RWPE2 (cell line): ENCODE results near the gene ASCC2.

ENCODE experiments used
- ATAC-seq: fragments of 200-7000 bp; cut with Tn5 transposase; 3 replicates; pipeline ENCODE4 v1.9.1; 2021; ENCODE audit warnings: low read depth
- DNase-seq: peaks from one replicate; pipeline ENCODE4 v3.0.0-alpha.2; 2020; ENCODE audit warnings: low spot score
- H3K27ac ChIP-seq: fragments of 450-650 bp; 2 replicates; pipeline ENCODE4 v1.5.1; 2017; ENCODE audit warnings: mild to moderate bottlenecking; ENCODE audit not compliant: poor library complexity, severe bottlenecking
- H3K27me3 ChIP-seq: fragments of 250-450 bp; sonication (Bioruptor Pico); 2 replicates; pipeline ENCODE4 v1.5.1; 2021; ENCODE audit warnings: mild to moderate bottlenecking, moderate library complexity; ENCODE audit not compliant: insufficient read depth, poor library complexity, severe bottlenecking
- H3K36me3 ChIP-seq: fragments of 250-450 bp; sonication (Bioruptor Pico); 2 replicates; pipeline ENCODE4 v1.5.1; 2020; ENCODE audit warnings: low read depth, mild to moderate bottlenecking, moderate library complexity
- H3K4me1 ChIP-seq: fragments of 250-450 bp; sonication (Bioruptor Pico); 2 replicates; pipeline ENCODE4 v1.5.1; 2021; ENCODE audit warnings: mild to moderate bottlenecking, moderate library complexity; ENCODE audit not compliant: insufficient read depth, poor library complexity, severe bottlenecking
- H3K4me3 ChIP-seq: fragments of 250-450 bp; sonication (Bioruptor Pico); 2 replicates; pipeline ENCODE4 v1.5.1; 2021; ENCODE audit warnings: mild to moderate bottlenecking, moderate library complexity; ENCODE audit not compliant: severe bottlenecking
- H3K9me3 ChIP-seq: fragments of 250-450 bp; sonication (Bioruptor Pico); 2 replicates; pipeline ENCODE4 v1.5.1; 2021; ENCODE audit warnings: mild to moderate bottlenecking, moderate library complexity; ENCODE audit not compliant: severe bottlenecking
- CTCF ChIP-seq: fragments of 450-650 bp; IDR thresholded peaks from one replicate; pipeline ENCODE4 v1.5.1; 2017; ENCODE audit warnings: mild to moderate bottlenecking, moderate library complexity; ENCODE audit not compliant: poor library complexity, severe bottlenecking

Gene ASCC2

GRCh38 chr22:29883045-29883774 lies 45.1 kb upstream of the ASCC2 start, which contains the start of gene MTMR3:
MTMR3 (plus strand) TSS chr22:29883174; CDS start chr22:29971060, 87,886 bp downstream.
- peak; percentile 40 for TF ChIP-seq CTCF
- Histone ChIP-seq H3K36me3 (no peaks in the 10 kb centered on the region), H3K4me1 (peaks cover 2% of the 10 kb centered on the region), H3K27ac (peak within 1 kb of the TSS; percentile 63), H3K27me3 (no peaks in the 10 kb centered on the region), H3K4me3 (peak within 1 kb of the TSS; percentile 99), H3K9me3 (no peaks in the 10 kb centered on the region)
- DNase-seq (peak; percentile 89), ATAC-seq (peak; percentile 80)

- ATAC-seq (peak; percentile 76; the same call in 2 of the 3 replicates), DNase-seq (no peak)
- Histone ChIP-seq H3K9me3 (no peaks in the 10 kb centered on the region), H3K27ac (peak overlapping the region; percentile 63), H3K27me3 (no peaks in the 10 kb centered on the region), H3K36me3 (no peaks in the 10 kb centered on the region), H3K4me1 (peaks cover 2% of the 10 kb centered on the region), H3K4me3 (peak overlapping the region; percentile 99)
- no peak for TF ChIP-seq CTCF
These were observed 44.6 kb upstream of the ASCC2 start for GRCh38 chr22:29882716-29883044.

- Histone ChIP-seq H3K27me3 (no peaks in the 10 kb centered on the region), H3K36me3 (no peaks in the 10 kb centered on the region), H3K4me3 (no peak overlapping the region), H3K4me1 (no peaks in the 10 kb centered on the region), H3K27ac (no peak overlapping the region), H3K9me3 (no peaks in the 10 kb centered on the region)
- TF ChIP-seq CTCF = no peak
- ATAC-seq (no peak), DNase-seq (no peak)
These were observed 41.7 kb upstream of the ASCC2 start for GRCh38 chr22:29879753-29880152.

GRCh38 chr22:29877620-29878019 lies 39.5 kb upstream of the ASCC2 start:
- no peaks in the 10 kb centered on the region for H3K27me3 ChIP-seq
- ATAC-seq (no peak), DNase-seq (no peak)
- TF ChIP-seq CTCF = no peak
- H3K27ac ChIP-seq = no peak overlapping the region
- H3K4me3 ChIP-seq = no peak overlapping the region
- no peaks in the 10 kb centered on the region for H3K36me3 ChIP-seq
- no peaks in the 10 kb centered on the region for H3K9me3 ChIP-seq
- H3K4me1 ChIP-seq = no peaks in the 10 kb centered on the region

- H3K4me1 ChIP-seq = peaks cover 14% of the 10 kb centered on the region
- H3K27me3 ChIP-seq = no peaks in the 10 kb centered on the region
- no peak overlapping the region for H3K4me3 ChIP-seq
- TF ChIP-seq CTCF = no peak
- no peaks in the 10 kb centered on the region for H3K9me3 ChIP-seq
- no peak overlapping the region for H3K27ac ChIP-seq
- no peak for ATAC-seq
- DNase-seq = no peak
- H3K36me3 ChIP-seq = no peaks in the 10 kb centered on the region
These were observed 35.9 kb upstream of the ASCC2 start for GRCh38 chr22:29873943-29874342.
